GM18861 (cell line): ENCODE measurements around the gene APOLD1.
"Not testable (repeated sequence)": the region's sequence is repeated elsewhere in the genome, so short reads cannot be mapped to it uniquely, and the experiment has no call there.

ENCODE experiments used
- ATAC-seq: cut with Tn5 transposase; IDR thresholded peaks from one replicate; pipeline ENCODE4 v1.9.1; 2021; ENCODE audit not compliant: unreplicated experiment

APOLD1 gene, protein sequence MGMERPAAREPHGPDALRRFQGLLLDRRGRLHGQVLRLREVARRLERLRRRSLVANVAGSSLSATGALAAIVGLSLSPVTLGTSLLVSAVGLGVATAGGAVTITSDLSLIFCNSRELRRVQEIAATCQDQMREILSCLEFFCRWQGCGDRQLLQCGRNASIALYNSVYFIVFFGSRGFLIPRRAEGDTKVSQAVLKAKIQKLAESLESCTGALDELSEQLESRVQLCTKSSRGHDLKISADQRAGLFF

DNA sequence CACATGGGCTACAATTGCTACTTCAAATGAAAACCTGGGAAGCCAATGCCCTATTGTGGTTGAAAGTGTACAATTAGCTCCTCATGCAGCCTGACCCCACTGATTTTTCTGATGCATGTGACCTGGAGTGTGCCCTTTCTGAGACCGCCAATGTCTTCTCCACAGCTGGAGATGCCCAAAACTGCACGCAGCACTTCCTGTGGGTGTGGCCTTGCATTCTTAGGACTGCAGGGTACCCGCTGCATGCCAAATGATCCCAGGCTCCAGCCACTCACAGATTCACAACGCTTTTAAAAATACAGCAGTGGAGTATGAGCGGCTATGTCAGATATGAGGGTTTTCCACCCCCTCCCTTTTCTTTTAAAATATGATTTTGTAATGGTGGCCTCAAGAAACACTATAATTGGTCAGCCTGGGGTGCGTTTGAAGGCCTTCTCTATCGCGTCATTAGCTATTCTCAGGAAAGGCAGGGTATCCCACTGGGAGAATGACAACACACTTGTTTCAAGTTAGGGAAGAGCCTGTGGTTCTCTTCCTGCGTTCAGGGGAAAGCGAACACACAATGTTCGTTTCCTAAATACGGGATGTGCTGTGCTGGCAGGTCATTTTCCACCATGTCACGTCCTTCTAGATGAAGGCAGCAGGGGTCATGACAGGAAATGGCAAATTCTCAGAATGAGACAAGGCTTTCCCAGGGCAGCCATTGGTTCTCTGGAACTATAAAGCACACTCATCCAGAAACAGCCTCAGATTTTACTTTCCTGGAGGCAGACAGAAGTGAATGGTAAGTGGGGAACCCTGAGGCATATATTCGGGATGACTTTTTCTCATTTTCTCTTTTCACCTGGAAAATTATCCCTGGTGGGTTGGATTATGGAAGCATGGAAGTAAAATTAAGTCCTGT is at the start of gene APOLD1:
Gene APOLD1, plus strand, starts transcription at position 749 of the 904 bp plus-strand sequence. Its CDS starts 33 bp downstream, at position 782.
- no peak for ATAC-seq

DNA sequence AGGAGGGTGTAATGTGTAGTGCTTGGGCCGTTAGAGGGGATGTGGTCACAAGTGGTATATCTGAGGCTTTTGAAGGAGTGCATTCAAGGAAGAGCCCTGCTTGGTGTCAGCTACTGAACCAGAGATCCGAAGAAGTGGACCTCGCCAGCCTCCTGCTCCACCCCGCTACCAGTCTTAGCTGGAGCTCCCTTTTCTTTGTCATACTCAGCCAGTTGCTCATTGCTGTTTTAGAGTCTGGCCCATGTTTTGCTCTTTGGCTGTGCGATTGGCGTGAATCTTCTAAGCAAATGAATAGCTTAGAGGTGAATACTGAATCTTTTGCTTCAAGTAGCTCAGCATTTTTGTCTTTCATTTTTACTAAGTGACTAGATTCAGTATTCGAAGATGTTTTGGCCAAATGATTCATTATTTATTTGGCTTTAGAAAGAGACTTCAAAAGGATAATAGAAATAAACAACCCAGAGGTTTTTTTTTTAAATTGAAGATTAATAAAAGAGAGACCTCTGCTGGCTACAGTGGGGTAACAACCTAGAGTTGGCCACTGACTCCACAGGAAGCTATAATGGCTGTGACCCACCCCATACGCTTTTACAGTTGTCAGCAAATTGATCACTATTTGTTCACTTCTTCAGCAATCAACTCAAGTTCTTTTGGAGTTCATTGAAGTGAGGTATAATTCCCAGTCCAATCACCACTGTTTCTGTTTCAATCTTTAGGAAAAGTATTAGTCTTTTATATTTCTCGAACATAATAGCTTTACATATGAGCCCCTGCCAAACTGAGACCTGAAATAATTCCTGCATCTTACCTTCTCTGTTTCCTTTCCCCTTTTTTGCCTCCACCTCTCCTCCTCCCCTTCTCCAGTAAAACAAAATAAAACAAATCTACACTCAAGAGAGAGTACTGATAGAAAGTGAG is 48.4 kb upstream of the APOLD1 start:
- ATAC-seq, result peak; percentile 62

DNA sequence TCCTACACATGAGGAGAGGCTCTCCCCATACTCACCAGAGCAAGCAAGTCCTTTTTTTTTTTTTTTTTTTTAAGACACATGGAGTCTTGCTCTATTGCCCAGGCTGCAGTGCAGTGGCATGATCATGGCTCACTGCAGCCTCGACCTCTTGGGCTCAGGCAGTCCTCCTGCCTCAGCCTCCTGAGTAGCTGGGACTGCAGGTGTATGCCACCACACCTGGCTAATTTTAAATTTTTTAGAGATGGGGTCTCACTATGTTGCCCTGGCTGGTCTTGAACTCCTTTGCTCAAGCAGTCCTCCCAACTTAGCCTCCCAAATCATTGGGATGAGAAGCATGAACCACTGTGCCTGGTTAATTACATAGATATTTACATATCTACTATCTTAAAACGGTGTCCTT is 47.3 kb upstream of the APOLD1 start:
- not testable (repeated sequence) for ATAC-seq

DNA sequence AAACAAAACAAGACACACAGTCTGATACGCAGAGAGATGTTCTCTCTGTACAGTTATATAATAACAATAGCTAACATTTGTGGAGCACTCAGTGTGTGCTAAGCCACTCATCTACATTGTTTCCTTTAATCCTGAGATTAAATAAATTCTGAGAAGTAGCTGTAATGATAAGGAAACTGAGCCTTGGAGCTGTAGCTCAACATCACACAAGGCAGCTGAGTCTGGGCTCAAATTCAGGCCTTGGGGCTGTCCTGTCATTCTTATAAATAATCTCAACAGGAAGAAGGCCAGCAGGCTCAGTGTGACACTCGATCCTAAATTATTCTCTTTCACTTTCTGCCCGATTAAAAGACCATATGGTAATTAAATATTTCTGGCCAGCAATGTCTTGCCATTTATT is 43.8 kb upstream of the APOLD1 start:
- no peak for ATAC-seq

DNA sequence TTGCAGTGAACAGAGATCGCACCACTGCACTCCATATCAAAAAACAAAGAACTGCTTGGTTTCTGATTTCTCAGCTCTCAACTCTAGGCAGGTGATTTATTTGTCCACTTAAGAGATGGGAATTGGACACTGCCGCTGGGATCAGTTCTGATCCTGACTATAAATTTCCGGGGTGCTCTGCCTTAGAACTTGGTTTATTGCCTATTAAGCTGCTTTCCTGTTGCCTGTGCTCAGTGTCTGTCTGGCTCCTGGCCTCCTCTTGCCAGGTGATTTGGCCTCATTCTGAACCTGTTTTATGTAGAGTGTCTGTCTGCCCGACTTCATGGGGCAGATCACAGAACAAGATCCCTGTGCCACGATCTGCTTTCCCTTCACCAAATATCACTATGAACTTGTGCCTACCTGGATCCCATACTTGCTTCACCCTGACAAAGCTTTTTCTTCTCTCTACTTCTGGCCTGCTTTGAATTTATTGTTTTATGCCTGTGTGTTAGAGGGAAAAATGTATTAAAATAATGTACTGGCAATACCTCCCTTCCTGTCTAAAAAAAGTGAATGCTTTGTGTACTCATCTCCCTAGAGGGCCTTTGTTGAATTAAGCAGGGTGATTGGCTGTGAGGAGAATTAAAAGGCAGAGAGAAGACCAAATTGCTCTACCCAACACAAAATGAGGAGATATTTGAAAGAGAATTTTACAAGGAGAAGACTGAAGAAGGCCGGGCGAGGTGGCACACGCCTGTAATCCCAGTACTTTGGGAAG is 40.7 kb upstream of the APOLD1 start:
- no peak for ATAC-seq

DNA sequence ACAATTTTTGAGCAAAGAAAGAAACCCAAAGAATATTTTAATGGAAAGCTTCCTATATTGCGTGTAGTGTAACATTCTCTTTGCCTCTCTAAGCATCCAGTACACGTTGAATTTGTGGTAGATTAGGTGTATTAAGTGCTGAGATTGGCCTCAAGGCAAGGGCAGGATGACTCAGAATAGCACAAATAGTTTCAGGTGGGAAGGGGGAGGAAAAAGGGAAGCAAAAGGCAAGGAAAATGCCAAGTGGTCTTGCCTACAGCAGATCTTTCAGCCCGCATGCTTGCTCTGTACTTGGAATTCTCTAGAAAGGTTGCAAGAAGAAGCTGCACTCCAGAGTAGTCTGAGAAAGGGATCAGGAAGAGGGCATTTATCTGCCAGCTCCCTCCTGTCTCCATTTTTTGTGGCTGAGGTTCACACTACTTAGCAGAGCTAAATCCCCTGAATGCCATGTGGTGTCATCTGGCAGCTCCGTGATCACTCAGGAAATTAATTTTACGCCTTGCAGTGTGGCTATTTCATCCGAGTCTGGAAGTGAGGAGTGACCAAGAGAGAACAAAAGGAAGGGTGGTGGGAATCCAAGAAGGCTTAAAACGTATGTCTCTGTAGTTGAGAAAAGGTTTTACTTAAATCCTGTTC is 39.8 kb upstream of the APOLD1 start:
- no peak for ATAC-seq

DNA sequence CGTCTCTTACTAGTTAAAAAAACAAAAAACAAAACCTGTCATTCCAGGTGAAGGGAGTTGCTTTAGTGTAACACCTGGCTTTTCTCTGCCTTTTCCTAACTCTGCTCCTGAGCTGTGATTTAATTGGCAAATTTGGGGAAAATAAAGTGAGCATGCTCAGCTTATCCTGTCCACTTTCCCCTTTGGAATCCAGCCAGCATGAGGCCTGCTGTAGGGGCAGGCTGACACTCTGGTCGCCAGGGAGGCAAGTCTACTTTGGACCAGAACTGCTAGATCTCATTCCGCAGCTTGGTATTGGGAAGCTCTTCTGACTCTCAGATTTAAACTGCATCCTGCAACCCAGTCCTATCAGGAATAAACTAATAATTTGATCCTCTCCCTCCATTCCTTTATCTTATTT is 38.2 kb upstream of the APOLD1 start:
- ATAC-seq, result no peak

DNA sequence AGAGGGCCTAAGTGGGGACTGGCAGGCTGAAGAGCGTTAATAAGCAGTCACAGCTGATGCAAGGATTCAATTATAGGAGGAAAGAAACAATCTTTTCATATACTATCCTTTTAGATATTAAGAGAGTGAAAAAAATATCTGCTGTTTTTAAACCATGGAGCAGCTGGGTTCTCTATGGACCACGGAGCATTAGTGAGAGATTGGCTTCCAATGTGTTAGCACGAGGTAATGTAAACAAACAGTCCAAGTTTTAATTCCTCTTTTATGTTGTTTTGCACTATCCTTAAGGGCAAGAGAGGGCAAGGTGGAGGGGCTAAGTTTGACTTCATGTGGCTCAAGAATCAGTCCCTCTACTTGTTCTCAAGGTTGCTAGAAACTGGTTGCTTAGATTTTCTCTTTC is 37.4 kb upstream of the APOLD1 start:
- no peak for ATAC-seq

DNA sequence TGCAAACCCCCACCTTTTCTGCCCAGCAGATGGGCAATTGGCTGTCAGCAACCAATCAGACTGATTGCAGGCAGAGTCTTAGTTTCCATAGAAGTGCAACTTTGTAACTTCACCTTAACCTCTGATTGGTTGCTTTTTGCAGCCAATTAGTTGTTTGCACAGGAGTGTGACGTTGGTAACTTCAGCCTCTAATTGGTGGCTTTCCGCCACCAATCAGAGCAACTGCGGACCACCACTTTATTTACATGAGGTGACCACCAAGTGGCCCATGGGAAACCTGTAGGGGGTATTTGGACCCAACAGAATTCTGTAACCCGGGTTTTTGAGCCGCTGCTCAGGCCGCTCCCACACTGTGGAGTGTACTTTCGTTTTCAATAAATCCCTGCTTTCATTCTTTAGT is 36.0 kb upstream of the APOLD1 start:
- ATAC-seq, result no peak

DNA sequence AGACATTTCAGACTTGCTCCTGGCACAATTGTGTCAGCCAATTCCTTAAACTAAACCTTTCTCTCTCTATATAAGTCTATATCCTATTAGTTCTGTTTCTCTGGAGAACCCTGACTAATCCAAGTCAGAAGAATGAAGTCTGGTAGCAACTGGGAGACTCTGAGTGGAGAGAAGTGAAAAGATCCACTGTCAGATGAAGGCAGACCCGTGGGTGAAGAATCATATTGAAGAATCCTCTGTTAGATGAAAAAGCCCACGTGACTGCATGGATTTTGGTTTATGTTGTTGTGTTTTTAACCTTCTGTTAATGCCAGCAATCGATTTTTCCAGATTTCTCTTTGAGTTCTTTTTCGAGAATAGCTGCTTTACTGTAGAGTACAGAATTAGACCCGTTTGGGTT is 29.5 kb upstream of the APOLD1 start:
- ATAC-seq, result no peak

DNA sequence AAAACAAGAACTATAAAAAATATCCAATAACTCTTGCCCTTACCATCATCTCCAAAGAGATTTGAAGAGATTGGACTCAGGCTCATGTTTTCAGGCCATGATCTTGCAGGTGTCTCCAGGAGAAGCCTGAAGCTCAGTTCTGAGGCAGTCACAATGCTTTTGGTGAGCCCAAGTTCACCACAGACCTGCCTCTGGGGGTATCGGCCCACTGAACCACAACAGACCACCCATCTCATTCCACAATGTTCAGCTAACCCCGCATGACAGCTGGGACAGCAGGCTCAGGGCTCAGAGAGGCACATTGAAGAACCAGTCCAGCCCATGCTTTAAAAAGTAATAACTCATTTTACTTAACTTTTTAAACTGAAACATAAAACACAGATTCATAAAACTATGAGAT is 28.3 kb upstream of the APOLD1 start:
- no peak for ATAC-seq

DNA sequence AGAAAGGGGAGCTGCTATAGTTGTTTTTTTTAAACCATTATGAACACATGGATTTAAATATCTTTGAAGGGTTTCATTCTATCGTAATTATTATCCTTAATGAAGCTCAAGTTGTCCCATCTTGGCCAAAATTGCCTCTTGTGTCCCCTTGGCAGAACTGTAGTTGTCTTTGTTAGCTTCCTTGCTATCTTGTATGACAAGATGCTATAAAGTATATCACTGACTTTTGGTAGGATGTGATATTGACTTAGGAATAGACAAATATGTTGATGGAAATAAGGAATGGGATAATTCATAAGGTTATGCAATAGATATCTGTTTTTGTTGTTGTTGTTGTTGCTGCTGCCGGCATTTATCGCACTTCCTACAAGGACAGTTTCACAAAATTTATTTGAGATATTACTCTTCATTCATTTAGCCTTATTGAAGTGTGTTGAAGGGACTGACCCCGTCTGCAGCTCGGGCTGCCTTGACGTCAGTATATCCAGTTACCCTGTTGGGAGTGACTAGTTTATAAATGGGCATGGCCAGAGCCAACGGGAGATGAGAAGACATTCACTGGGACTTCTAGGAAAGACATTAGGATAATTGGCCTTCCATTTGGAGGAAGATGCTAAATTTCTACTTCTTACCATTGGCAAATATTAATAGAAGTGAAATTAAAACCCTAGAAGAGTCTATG is 26.1 kb upstream of the APOLD1 start:
- no peak for ATAC-seq

DNA sequence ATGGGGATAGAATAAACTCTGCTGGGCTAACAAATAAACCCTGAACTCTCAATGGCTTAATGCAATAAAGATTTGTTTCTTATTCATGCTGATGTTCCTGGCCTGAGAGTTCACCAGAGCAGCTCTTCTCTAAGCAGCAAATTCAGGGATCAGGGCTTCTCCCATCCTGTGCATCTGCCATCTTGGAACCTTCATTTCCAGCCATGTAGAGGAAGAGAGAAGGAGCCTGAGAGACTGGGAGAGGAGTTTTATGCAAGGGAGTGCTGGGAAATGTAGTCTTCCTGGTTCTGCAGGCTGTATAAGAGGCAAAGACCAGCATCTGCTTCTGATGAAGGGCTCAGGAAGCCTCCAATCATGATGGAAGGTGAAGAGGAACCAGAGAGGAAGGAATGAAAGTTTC is 20.6 kb upstream of the APOLD1 start:
- no peak for ATAC-seq

DNA sequence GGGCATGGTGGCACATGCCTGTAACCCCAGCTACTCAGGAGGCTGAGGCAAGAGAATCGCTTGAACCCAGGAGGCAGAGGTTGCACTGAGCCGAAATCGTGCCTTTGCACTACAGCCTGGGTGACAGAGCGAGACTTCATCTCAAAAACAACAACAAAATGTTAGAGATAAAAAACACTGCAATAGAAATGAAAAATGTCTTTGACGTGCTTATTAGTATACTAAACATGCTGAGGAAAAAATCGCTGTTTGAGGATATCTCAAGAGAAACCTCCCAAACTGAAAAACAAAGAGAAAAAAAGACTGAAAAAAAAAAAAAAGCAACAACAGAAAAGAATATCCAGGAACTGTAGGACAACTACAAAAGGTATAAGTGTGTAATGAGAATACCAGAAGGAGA is 15.2 kb upstream of the APOLD1 start:
- ATAC-seq, result no peak

DNA sequence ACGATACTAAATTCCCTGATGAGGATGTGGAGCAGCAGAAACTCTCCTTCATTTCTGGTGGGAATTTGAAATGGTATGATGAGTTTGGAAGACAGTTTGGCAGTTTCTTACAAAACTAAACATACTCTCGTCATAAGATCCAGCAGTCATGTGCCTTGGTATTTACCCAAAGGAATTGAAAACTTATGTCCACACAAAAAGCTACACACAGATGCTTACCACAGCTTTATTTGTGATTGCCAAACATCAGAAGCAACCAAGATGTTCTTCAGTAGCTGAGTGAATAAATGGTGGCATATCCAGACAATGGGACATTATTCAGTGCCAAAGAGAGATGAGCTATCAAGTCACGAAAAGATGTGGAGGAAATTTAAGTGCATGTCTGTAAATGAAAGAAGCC is 10.7 kb upstream of the APOLD1 start:
- no peak for ATAC-seq

DNA sequence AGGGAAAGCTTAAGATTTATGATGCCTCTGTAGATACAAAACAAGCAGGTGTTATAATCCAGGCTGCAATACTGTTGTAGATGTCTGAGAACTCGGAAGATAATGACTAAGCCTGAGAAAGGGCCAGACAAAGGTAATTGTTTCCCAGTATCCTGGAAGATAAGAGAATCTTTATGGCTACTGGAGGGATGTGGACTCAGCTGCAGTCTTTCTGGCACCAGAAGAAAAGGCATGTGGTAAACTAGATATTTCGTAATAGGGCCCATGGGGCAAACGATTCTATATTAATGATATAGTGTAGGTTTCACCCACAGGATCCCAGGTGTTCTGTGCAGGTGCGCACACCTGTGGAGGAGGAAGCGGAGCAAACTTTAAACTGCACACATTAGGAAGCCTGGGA is 9.2 kb upstream of the APOLD1 start:
- no peak for ATAC-seq

DNA sequence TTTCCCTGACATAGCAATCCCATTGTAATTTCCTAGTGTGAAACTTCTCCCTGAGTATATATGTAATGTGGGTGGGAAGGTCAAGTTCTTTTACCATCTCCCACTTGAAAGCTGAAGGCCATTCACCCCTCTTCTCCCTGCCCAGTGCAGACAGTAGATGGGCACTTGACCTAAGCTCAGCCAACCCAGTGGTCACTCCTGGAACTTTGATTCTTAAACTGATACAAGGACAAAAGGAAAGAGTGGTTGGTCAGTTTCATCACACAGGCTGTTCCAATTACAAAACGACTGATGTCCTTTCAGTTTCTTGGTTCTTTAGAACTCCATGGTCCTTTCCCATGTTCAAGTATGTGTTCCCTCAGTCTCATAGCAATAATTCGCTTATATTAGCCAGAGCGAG is 8.4 kb upstream of the APOLD1 start:
- ATAC-seq, result no peak

DNA sequence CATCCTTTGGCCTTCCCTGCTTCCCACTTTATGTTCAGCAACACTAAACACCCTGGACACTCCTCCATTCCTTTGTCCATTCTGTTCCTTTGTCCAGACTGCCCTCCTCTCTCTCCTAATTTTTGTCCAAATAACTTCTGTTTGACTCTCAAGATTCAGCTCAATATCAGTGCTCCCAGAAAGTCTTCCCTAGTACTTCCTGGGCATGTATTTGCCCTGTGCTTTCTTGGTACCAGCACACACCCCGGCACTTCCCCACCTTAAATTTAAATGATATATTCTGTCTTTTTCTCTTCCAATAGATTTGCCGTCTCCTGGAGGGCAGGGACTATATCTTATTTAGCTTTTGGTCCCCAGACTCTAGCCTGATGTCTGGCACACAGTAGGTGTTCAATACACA is 6.5 kb upstream of the APOLD1 start:
- no peak for ATAC-seq

DNA sequence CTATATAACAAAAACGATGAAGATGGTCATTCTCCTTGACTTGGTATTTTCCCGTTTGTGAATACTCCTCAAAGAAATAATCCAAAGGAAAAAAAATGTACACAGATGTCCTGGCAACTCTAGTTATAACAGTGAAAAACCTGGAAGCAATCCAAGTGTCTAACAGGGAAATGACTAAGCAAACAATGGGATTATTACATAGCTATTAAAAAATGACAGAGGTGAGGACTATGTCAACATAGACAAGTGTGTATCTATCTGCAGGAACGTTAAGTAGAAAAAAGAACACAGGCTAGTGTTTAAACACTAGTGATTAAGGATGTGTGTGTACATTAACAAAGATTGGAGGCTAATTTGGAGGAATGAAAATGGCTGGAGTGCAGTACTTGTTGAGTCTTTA is 5.9 kb upstream of the APOLD1 start:
- ATAC-seq, result no peak

DNA sequence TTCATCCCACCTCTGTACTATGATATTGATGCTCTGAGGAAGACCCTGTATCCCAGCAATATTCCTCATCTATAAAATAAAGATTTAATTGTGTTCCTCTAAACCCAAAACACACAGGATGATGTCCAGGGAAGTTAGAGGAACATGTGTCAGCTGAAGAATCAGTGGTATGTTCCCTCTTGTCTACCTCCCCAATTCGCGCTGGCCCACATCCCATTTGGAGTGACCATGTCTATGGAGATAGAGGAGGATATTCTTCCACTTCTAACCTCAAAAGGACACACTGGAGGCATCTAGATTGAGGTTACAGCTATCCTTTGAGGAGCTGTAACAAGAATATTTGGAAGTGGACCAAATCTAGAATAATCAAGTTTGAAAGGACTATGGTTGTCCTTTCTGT is 1.3 kb upstream of the APOLD1 start:
- no peak for ATAC-seq
